HepG2 (cell line): Measurements from ENCODE around the gene ING2. TPM values are rescaled to one million over a fixed set of nuclear protein-coding genes. Genes with fewer than 3 reads are reported as not detected.

Source experiments
- ELF3 ChIP-seq: IDR thresholded peaks from 2 replicates; pipeline ENCODE4 v1.6.1; 2016; ENCODE audit warnings: missing genetic modification reagents, missing compliant biosample characterization
- ELF4 ChIP-seq: sonication (generic); formaldehyde crosslinking; IDR thresholded peaks from 2 replicates; pipeline ENCODE4 v1.5.0; 2020; ENCODE audit warnings: missing genetic modification reagents, mild to moderate bottlenecking, moderate library complexity, borderline replicate concordance
- HMGXB4 ChIP-seq, 2 experiments: sonication (generic) in 1 of 2; formaldehyde crosslinking in 1 of 2; IDR thresholded peaks; 2 replicates each; pipeline versions ENCODE4 v1.4.0 to v1.6.1; 2018 to 2020; ENCODE audit warnings: missing genetic modification reagents in 2 of 2, borderline replicate concordance in 1 of 2, low read depth in 1 of 2, mild to moderate bottlenecking in 1 of 2, missing biosample characterization in 1 of 2
- KIAA2018 ChIP-seq: sonication (generic); formaldehyde crosslinking; IDR thresholded peaks from 2 replicates; pipeline ENCODE4 v1.5.0; 2020; ENCODE audit warnings: mild to moderate bottlenecking, missing genetic modification reagents, borderline replicate concordance
- POLR2A ChIP-seq, 2 experiments: IDR thresholded peaks; 2 replicates each; pipeline ENCODE4 v1.6.1; 2011; ENCODE audit warnings: low read depth in 2 of 2, low read length in 2 of 2, mild to moderate bottlenecking in 1 of 2, moderate library complexity in 1 of 2; ENCODE audit not compliant: insufficient read depth in 1 of 2
- ZBTB2 ChIP-seq: sonication (generic); formaldehyde crosslinking; IDR thresholded peaks from 2 replicates; pipeline ENCODE4 v1.8.0; 2022; ENCODE audit warnings: low read depth, missing genetic modification reagents
- ZBTB7B ChIP-seq: sonication (generic); formaldehyde crosslinking; IDR thresholded peaks from 2 replicates; pipeline ENCODE4 v1.4.0; 2020; ENCODE audit warnings: missing genetic modification reagents
- ZNF136 ChIP-seq: sonication (generic); formaldehyde crosslinking; IDR thresholded peaks from 2 replicates; pipeline ENCODE4 v1.8.1; 2022; ENCODE audit warnings: low read depth, mild to moderate bottlenecking, moderate library complexity, missing genetic modification reagents
- ZNF572 ChIP-seq: sonication (generic); formaldehyde crosslinking; IDR thresholded peaks from 2 replicates; pipeline ENCODE4 v1.5.1; 2020; ENCODE audit warnings: mild to moderate bottlenecking, missing genetic modification reagents
- ZNF761 ChIP-seq: sonication (generic); formaldehyde crosslinking; conservative IDR thresholded peaks from 2 replicates; pipeline ENCODE4 v1.4.0; 2020; ENCODE audit warnings: mild to moderate bottlenecking, missing genetic modification reagents
- ZNF83 ChIP-seq: sonication (generic); formaldehyde crosslinking; IDR thresholded peaks from 2 replicates; pipeline ENCODE4 v1.4.0; 2020; ENCODE audit warnings: missing genetic modification reagents, mild to moderate bottlenecking, borderline replicate concordance
- polyA plus RNA-seq, 8 experiments: library from polyadenylated mRNA; depleted of rRNA in 3 of 8; stranded (reverse) in 7 of 8; unstranded in 1 of 8; fragments of >200 nt; fragmentation: Illumina TruSeq in 4 of 8; extraction: Trizol in 4 of 8; gene quantifications; 2 replicates each; pipeline versions ENCODE4 v1.2.1 to v1.2.3, GENCODE V29; 2011 to 2016; ENCODE audit warnings: low read depth in 4 of 8, missing spikeins in 1 of 8, mixed read lengths in 1 of 8; ENCODE audit not compliant: insufficient read depth in 1 of 8
- total RNA-seq, 5 experiments: library from RNA; depleted of rRNA; stranded (reverse); fragments of >200 nt; fragmentation: Illumina TruSeq; extraction: Trizol; gene quantifications; 2 replicates each; pipeline ENCODE4 v1.2.3, GENCODE V29; 2016; ENCODE audit warnings: low read depth in 1 of 5
- TF ChIP-seq, protein P1 (sequence below): sonication (generic); formaldehyde crosslinking; IDR thresholded peaks from 2 replicates; pipeline ENCODE4 v1.5.0; 2020; ENCODE audit warnings: missing genetic modification reagents
- TF ChIP-seq, protein P2 (sequence below): conservative IDR thresholded peaks from 2 replicates; pipeline ENCODE4 v1.6.1; 2018; ENCODE audit warnings: missing genetic modification reagents

Gene ING2
- total and polyA plus RNA-seq, 2 of the 13 experiments (the other 11 are each of a cell fraction or from before 2014, with no cell fraction given): 6.6 to 12.4 TPM

DNA sequence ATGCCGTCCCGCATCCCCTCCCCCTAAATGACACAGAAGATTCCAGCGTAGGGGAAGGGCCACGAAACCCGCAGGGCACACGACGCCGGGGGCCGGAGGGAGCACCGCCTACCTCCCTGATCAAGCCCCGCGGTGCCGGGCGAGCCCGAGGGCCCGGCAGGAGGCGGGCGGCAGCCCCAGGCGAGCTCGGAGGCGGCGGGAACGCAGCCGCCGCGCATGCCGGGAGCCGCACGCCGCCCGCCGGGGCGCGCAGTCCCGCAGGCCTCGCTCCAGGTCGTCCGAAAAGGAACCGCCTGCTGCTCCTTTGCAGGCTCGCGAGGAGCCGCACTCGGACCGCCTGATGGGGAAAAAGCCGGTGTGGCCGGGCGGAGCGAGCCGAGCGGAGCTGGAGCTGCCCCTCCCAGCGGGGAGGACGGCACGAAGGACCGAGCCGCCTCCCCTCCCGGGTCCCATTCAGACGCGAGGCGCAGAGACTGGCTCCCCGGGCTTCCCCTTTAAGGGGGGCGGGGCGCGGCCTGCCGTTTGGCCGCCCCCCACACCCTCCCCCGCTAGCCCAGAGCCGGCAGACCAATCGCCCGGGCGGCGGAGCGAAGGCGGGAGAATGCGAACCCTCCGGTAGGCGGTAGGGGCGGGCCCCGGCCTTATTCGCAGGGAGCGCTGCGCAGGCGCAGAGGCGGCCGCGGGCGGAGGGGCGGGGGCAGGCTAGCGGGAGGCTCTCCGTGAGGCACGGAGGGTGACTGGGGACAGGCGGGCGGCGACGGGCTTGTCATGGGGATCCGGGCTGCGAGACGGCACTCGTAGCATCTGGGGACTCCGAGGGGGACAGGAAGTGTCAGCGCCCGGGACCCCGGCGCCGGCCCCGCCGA lies 561 bp upstream of the ING2 start (continued):
- TF ChIP-seq KIAA2018 (CRISPR knock-in tag) (no peak), ZNF572 (CRISPR knock-in tag) (peak; percentile 97; the same call in 1 of the 2 replicates), ZNF761 (peak; percentile 60; the same call in 1 of the 2 replicates), HMGXB4 (CRISPR knock-in tag; IDR thresholded peaks at IDR 0.05; ENCODE audit: borderline replicate concordance in 1 of 2, low read depth in 1 of 2) (peak; percentile 59 to 70; a peak in 3 of 4 replicates), ZBTB7B (CRISPR knock-in tag) (peak; percentile 65), ZBTB2 (CRISPR knock-in tag) (peak; percentile 95), ELF3 (CRISPR knock-in tag) (0 out of 2 replicates have a peak, but pooled peaks have one; percentile 15), POLR2A (IDR thresholded peaks at IDR 0.05; ENCODE audit: insufficient read depth in 1 of 2, low read depth in 2 of 2, low read length in 2 of 2) (peak; percentile 65 to 77), ZNF83 (CRISPR knock-in tag) (0 out of 2 replicates have a peak, but pooled peaks have one; percentile 41), ELF4 (CRISPR knock-in tag) (peak; percentile 26; the same call in 1 of the 2 replicates), ZNF136 (CRISPR knock-in tag) (0 out of 2 replicates have a peak, but pooled peaks have one; percentile 36)
- TF ChIP-seq, protein P1, sequence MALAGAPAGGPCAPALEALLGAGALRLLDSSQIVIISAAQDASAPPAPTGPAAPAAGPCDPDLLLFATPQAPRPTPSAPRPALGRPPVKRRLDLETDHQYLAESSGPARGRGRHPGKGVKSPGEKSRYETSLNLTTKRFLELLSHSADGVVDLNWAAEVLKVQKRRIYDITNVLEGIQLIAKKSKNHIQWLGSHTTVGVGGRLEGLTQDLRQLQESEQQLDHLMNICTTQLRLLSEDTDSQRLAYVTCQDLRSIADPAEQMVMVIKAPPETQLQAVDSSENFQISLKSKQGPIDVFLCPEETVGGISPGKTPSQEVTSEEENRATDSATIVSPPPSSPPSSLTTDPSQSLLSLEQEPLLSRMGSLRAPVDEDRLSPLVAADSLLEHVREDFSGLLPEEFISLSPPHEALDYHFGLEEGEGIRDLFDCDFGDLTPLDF (CRISPR knock-in tag): peak; percentile 85
- TF ChIP-seq, protein P2, sequence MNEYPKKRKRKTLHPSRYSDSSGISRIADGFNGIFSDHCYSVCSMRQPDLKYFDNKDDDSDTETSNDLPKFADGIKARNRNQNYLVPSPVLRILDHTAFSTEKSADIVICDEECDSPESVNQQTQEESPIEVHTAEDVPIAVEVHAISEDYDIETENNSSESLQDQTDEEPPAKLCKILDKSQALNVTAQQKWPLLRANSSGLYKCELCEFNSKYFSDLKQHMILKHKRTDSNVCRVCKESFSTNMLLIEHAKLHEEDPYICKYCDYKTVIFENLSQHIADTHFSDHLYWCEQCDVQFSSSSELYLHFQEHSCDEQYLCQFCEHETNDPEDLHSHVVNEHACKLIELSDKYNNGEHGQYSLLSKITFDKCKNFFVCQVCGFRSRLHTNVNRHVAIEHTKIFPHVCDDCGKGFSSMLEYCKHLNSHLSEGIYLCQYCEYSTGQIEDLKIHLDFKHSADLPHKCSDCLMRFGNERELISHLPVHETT (CRISPR knock-in tag): peak; percentile 84
